ENCODE data around the gene ABCA8.
"Not testable (repeated sequence)": the region's sequence is repeated elsewhere in the genome, so short reads cannot be mapped to it uniquely, and the experiment has no call there.

ABCA8 gene, protein sequence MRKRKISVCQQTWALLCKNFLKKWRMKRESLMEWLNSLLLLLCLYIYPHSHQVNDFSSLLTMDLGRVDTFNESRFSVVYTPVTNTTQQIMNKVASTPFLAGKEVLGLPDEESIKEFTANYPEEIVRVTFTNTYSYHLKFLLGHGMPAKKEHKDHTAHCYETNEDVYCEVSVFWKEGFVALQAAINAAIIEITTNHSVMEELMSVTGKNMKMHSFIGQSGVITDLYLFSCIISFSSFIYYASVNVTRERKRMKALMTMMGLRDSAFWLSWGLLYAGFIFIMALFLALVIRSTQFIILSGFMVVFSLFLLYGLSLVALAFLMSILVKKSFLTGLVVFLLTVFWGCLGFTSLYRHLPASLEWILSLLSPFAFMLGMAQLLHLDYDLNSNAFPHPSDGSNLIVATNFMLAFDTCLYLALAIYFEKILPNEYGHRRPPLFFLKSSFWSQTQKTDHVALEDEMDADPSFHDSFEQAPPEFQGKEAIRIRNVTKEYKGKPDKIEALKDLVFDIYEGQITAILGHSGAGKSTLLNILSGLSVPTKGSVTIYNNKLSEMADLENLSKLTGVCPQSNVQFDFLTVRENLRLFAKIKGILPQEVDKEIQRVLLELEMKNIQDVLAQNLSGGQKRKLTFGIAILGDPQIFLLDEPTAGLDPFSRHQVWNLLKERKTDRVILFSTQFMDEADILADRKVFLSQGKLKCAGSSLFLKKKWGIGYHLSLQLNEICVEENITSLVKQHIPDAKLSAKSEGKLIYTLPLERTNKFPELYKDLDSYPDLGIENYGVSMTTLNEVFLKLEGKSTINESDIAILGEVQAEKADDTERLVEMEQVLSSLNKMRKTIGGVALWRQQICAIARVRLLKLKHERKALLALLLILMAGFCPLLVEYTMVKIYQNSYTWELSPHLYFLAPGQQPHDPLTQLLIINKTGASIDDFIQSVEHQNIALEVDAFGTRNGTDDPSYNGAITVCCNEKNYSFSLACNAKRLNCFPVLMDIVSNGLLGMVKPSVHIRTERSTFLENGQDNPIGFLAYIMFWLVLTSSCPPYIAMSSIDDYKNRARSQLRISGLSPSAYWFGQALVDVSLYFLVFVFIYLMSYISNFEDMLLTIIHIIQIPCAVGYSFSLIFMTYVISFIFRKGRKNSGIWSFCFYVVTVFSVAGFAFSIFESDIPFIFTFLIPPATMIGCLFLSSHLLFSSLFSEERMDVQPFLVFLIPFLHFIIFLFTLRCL (N-terminal part only)

DNA sequence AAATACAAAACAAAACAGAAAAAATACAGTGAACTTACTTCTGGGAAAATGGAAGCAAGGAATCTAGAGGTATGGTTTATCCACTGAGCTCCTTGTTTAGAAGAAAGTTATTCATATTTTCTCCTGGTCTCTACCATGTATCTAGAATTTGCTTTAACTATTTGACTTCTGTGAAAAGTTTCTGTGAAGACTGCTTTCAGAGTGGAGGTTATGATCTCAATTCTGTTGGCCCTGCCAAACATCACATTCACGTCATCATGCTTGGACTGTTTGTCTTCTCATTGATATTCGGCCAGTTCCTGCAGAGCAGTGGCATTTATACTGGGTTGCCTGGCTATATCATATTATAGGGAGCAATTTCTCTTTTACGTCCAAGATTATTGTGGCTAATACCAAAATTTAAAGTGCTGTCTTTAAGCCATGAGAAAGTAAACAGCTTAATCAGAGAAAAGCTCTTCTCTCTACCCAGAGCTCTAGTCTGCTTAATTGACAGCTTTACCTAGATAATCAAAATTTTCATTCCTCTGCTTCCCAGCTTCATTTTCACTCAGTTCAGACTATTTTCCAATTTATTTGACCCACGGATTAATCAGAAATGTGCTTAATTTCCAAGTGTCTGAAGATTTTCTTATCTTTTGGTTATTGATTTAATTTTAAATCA, at the start of gene ABCA8:
ABCA8 (minus strand) TSS at position 212 of the 661 bp plus-strand sequence. CDS start 13,358 bp downstream, outside the sequence.
- DNase-seq = no peak

DNA sequence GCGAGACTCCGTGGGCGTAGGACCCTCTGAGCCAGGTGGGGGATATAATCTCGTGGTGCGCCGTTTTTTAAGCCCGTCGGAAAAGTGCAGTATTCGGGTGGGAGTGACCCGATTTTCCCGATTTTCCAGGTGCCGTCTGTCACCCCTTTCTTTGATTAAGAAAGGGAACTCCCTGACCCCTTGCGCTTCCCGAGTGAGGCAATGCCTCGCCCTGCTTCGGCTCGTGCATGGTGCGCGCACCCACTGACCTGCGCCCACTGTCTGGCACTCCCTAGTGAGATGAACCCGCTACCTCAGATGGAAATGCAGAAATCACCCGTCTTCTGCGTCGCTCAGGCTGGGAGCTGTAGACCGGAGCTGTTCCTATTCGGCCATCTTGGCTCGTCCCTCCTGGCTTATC, 49.6 kb upstream of the ABCA8 start:
- DNase-seq = not testable (repeated sequence)

DNA sequence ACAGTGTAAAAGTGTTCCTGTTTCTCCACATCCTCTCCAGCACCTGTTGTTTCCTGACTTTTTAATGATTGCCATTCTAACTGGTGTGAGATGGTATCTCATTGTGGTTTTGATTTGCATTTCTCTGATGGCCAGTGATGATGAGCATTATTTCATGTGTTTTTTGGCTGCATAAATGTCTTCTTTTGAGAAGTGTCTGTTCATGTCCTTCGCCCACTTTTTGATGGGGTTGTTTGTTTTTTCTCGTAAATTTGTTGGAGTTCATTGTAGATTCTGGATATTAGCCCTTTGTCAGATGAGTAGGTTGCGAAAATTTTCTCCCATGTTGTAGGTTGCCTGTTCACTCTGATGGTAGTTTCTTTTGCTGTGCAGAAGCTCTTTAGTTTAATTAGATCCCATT, 44.6 kb upstream of the ABCA8 start:
- DNase-seq = not testable (repeated sequence)

DNA sequence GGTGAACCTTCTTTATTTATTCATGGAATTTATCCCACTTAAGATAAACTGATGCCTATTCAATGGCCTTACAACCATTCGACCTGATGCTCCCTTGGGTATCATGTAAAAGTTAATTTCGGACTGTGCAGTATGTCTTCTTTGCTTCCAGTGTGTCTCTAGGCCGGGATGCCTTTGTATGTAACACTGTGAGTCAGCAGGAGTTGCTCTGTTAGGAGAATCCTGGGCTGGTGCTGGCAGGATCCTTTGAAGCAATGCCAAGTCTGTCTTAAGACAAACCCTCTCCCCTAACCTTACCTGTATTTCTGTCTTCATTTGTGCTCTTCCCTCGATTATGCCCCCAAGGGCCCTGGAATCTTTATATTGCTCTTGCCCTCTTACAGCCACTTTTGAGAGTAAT, 37.9 kb upstream of the ABCA8 start:
- no peak for DNase-seq

DNA sequence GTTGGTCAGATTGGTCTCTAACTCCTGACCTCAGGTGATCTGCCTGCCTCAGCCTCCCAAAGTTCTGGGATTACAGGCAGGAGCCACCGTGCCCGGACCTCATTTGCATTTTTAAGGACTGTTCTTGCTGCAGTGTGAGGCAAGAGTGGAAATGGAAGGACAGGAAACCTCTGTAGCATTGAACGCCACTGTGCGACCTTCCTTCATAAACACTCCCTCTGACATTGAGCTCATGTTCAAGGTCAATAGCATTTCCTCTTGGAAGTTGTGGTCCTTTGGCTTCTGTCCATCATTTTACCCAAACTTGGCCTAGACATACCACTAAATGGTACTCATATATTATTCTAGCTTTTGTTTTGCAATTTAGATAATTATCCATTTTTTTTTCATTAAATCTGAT, 32.8 kb upstream of the ABCA8 start:
- no peak for DNase-seq

DNA sequence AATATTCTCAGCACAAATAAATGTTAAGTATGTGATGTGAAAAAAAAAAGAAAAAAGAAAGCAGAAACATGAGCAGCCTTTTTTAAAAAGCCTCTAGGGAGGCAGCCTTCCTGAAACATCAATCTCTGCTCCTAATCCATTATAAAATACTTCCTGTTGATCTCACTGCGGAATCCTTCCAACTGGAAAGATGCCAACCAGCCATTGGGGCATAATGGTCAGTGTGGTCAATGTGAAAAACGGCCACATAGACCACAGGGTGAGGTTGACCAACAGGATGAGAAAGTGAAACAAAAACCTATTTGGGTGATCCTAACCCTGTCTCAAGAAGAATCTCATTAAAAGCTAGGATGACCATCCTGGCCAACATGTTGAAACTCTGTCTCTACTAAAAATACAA, 26.1 kb upstream of the ABCA8 start:
- no peak for DNase-seq

DNA sequence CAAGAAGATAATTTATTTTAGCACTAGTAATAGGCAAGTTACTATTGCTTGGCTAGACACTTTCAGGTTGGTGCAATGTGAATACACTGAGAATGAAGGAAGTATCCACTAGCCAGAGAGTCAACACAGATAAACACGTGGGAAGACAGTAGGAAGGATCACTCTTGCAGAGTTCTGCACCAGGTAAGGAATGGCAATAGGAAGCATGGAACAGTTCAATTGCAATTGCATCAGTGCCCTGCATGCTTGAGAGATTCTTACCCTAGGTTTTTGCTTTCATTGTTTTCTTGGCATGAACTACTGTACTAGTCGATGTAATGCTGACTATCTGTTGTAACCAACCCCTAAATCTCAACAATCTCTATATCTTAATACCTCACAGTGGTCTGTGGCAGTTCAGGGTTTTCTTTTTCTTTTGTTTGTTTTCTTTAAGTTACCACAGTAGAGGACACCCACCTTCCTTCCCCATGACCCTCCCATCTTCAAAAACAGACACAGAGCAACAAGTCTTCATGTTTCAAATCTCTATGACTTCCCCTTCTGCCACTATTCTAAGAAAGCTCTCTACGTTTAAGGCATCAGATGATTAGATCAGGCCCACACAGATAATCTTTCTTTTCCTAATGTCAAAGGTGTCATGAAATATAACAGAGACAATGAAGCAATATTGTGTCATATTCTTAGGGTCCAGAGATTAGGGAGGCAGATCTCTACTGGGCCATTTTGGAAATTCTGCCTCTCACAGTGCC, 18.1 kb upstream of the ABCA8 start:
- DNase-seq = no peak

DNA sequence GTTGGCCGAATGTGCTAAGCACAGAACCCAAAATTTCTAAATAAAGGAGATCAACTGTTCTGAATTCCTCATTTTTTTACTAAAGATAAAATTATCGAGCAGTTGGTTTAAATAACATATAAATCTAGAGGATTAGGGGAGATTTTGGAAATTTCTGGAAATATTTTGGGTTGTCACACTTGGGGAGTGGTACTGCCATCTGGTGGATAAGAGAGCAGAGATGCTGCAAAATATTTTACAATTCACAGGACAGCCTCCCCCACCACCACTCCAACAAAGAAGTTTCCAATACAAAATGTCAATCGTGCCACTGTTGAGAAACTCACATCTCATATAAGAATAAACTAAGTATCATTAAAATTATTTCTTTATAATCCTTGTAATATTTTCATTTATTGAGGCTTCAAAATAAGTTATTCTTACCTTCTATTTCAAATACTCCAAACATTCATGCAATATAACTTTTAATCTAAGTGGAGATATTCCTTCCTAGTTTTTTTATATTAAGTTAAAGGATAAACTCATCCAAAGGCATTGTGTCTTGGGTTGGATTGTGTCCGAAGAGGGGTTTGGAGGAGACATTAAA, 17.0 kb upstream of the ABCA8 start:
- no peak for DNase-seq

DNA sequence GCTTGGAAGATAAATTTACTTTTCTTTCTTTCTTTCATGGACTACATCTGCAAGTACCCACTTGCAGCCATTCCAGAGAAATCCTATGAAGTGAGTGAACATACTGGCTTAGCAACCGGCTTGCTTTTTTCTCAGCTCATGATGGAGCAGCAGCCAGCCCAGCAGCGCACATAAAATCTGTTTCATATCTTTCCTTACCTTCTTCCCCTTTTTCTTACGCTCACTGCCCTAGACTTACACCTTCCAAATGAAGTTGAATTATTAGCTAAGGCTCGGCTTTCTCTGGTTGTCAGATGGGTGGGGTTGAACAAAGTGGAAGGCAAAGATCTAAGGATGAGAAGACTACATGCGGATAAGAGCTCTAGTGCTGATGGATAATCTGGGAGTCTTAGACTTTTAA, 13.9 kb upstream of the ABCA8 start:
- no peak for DNase-seq

DNA sequence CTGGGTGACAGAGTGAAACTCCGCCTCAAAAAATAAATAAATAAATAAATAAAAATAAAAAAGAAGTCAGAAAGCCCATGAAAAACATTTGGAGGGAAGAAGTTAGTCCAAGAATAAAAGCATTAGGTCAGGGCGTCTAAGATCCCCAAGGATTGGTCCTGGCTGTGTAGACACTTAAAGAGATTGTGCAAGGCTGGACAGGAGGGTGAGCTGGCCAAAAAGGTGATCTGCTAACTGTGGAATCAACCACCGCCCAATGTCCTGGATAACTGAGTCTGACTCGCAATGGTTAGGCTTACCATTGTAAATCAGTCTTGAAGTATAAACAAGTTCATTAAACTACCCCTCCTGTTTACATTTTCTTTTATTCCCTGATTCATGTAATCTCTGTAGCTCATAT, 8.8 kb upstream of the ABCA8 start:
- no peak for DNase-seq

DNA sequence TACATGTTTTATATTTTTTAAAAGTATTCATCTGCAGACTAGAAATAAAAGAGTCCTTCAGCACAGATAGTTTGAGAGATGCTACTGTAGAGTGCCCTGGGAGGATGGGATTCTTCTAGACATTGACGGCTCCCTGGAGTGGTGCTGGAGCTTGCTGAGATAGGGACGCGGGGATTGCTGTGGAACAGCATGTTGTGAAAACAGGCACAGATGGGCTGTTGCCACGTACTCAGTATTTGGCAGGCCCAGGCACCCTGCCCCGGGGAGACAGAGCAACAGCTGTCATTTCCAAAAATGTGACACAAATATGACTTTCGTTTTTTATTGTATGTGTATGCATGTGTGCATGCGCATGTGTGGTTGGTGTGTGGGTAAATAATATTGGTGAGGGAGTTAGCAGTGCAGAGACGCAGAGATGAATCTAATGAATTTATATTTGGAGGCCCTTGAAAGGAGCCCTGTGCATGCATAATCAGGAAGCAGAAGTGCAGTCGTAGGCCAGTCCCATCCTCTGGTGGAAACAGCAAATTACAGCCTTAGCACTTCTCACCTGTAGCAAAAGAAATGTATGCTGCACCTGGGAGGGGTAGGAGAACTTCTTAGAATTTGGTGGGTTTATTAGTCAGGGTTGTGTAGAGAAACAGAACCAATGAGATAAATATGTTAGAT, 6.2 kb upstream of the ABCA8 start:
- no peak for DNase-seq

DNA sequence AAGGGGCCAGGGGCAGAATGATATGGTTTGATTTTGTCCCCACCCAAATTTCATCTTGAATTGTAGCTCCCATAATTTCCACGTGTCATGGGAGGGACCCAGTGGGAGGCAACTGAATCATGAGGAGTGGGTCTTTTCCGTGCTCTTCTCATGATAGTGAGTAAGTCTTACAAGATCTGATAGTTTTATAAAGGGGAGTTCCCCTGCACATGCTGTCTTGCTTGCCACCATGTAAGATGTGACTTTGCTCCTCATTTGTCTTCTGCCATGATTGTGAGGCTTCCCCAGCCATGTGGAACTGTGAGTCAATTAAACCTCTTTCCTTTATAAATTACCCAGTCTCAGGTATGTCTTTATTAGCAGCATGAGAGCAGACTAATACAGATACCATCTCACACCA, 3.9 kb upstream of the ABCA8 start:
- not testable (repeated sequence) for DNase-seq

DNA sequence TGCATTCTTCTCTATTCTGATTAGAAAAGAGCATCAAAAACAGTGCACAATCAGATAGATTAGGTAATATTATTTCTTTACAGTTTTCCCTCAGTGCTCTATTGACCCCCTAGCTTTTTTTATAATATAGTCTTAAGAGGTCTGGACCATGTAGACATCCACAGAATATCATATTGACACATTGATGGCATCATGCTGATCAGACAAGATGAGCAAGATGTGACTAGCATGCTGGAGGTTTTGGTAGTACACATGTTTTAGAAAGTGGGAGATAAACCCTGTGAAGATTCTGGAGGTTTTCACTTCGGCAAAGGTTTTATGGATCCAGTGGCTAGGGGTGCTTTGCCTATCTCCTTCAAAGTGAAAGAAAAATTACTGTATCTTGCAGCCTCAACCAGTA, 2.8 kb upstream of the ABCA8 start:
- DNase-seq = no peak

DNA sequence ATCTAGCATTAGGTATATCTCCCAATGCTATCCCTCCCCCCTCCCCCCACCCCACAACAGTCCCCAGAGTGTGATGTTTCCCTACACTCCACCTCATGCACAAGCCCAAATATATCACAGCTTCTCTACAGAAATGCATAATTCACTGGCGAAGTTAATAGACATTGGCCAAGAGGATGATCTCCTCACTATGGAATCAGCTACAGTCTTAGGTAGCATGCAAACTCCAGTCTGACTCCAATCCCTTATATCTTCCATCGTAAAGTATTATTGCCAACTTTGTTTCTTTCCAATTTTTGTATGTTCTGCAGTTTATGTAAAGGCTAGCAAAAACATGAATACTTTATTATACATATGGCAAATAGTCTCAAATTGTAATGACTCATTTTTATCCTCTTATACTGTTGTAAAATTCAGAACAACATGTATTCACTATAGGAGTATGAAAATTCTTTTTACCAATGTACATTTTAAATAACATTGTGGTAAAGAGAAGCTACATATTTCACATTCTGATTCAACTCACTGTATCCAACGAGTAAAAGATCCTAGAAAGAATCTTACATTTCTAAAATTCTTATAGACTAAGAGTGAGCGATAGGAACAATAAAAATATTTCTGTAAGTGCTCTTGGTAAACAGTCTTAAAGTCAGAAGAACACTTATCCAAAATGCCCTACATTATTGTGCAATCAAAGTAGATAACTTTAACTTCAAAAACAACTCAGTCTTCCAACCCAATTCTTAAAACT, 871 bp downstream of the ABCA8 start:
- no peak for DNase-seq

DNA sequence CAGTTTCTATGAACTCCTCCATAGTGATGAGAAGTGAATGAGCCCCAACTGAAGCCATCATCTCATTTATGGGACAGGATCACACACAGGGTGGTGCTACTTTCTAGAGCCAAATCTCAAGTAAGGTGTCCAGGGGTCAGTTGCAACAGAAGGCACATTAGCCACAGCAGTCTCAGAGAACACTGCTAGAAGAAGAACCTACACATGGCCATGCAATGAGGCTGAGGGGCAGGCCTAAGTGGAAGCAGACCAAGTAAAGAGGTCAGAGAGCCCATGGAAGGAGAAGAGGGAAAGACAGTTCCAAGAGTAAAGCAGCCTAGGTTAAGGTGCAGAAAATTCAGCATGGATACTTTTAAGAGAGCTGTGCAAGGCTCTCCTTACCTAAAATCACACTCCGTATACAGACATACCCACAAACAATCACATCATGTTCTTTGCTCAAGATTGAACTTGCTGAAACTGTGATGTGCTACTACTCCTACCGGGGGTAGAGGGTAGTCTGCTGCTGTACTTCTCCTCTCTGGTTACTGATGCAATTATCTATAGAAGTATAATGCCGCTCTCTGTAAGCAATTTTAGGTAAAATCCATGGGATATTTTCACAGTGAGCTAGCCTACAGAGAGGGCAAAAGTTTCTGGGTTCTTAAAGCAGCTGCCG, 1.7 kb downstream of the ABCA8 start:
- no peak for DNase-seq

DNA sequence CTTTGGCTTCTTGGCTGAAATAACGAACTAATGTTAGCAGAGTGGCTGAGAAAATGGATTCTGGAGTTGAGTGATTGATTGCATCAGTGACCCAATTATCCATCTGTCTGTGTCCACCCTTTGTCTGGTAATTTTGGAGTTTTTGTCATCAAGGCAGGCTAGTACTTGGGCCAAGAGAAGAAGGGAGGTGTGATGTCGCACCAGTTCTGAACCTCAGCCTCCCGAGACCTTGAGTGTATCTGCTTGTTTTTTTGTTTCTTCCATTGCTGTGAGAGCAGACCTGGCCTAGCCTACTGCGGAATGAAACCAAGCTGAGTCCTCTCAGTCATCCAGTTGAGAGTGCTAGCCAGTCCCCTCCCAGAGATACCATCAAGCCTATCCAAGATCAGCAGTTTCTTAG, 4.5 kb downstream of the ABCA8 start:
- DNase-seq = no peak

DNA sequence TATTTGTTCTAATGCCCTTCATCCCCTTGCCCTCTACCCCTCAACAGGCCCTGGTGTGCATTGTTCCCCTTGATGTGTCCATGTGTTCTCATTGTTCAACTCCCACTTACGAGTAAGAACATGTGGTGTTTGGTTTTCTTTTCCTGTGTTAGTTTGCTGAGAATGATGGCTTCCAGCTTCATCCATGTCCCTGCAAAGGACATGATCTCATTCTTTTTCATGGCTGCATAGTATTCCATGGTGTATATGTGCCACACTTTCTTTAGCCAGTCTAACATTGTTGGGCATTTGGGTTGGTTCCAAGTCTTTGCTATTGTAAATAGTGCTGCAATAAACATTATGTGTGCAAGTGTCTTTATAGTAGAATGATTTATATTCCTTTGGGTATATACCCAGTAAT, 7.3 kb downstream of the ABCA8 start:
- DNase-seq = not testable (repeated sequence)

DNA sequence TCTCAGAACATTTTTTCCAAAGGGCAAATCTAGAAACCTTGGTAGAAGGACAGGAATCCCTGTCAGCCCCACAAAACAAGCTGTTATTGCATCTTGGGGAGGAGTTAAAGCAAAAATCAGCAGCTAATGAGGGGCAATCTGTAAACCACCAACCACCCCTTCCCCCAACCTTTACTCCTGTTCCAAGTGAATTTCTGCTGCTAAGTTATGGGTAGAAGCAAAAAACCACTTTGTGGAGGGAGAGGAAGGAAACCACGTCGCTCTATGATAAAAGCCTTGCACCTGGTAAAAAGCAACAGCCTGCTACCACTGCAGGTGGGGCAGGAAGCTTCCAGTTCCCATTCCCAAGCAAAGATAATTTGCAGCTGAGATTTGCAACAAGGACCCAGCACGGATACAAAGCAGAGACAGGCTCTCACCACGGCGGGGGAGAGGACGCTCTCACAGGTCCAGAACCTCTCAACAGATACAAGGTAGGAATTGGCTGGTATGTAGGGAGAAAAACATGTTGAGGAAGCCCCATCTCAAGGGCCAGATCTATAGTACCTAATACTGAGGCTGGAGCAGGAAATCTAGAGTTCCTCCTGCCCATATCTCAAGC, 10.7 kb downstream of the ABCA8 start:
- DNase-seq = no peak

DNA sequence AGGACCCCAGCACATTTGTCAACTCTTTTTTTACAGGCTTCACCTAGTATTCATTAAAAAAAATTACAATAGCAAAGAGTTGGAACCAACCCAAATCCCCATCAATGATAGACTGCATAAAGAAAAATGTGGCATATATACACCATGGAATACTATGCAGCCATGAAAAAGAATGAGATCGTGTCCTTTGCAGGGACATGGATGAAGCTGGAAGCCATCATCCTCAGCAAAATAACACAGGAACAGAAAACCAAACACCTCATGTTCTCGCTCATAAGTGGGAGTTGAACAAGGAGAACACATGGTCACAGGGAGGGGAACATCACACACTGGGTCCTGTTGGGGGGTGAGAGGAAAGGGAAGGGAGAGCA, 11.4 kb downstream of the ABCA8 start:
- DNase-seq = not testable (repeated sequence)

Measured in NCI-H1092 (cell line).